HG03571 (cell line): ENCODE results near the gene AP2A2.

ENCODE experiments used
- ATAC-seq: cut with Tn5 transposase; IDR thresholded peaks from one replicate; pipeline ENCODE4 v1.9.1; 2021; ENCODE audit not compliant: unreplicated experiment

AP2A2 gene

DNA sequence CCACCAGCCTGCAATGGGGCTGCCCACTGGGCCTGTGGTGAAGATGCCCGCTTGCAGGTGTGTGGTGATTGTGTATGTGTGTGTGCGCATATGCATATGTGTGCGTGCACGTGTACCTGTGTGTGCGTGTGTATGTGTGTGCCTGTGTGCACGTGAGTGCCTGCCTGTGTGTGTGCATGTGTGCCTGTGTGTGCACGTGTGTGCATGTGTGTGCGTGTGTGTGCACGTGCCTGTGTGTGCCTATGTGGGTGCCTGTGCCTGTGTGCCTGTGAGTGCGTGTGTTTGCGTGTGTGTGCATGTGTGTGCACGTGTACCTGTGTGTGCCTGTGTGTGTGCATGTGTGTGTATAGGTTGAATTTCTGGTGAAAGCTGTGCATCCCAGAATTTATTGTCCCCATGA is 113.3 kb downstream of the AP2A2 start:
- no peak for ATAC-seq

DNA sequence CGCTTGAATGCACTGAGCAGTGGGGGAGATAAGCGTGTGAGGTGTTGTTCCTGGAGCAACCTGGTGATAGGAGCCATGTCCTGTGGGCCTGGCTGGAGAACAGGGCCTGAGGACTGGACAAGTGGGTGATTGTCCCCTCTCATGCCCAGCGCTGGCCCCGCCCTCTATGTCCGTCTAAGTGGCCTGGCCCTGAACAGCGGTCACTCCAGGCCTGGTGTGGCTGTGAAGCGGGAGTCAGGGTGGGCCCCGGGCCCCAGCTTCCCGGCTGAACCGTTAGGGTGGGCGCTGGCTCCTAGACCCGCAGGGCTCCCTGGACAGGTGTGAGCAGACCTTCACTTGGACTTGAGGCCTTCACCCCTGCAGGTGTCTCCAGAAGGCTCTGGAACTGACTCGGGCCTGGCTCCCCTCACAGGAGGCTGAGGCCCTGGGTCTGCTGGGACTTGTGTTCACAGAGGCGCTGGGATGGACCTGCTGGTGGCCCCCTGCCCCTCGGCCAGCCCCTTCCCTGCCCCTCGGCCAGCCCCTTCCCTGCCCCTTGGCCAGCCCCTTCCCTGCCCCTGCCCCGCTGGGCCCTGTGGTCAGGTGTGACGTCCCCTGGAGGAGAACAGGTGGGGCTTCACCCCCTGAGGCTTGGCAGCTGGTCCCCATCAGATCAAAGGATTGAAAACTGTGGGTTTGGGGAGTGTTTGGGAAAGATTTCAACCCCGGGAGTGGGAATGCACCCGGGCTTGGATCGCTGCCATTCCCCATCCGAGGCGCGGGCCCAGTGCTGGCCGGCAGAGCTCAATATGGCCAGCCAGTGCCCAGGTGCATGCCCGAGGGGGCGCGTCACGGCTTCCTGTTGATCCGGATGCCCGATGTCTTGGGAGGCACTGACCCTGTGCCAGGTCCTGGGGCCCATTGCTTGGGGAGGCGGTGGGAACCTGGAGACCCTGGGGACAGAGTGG is 114.1 kb downstream of the AP2A2 start:
- ATAC-seq = no peak

DNA sequence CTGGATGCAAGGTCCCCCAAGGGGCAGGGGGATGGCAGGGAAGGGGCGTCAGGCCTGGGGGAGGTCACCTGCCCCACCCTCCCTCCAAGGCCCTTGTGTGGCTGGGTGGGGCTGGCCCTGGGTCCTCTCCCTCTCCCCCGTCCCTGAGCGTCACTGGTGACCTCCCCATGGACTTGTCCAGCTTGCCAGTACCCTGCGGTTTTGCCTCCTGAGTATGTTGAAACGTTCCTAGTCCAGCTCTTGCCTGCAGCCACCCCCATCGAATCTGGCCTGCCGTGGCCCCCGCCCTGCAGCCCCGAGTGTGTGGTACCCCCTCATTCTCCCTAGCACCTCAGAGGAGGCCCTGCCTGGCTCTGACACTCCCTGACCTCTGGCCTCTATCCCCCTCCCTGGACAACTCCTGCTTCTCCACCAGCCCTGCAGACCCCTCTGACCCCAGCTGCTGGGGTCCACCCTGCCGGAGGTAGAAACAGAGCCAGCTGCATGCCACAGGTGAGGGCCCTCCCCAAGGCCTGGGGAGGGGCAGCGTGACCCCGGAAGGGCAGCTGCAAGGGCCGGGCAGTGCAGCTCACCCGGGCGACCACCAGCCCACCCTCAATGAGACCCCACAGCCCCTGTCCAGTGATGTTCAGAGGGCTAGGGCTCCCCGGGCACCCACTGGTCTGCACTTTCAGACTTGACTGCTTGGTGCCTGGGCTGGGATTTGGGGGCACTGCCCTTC is 114.9 kb downstream of the AP2A2 start:
- no peak for ATAC-seq

DNA sequence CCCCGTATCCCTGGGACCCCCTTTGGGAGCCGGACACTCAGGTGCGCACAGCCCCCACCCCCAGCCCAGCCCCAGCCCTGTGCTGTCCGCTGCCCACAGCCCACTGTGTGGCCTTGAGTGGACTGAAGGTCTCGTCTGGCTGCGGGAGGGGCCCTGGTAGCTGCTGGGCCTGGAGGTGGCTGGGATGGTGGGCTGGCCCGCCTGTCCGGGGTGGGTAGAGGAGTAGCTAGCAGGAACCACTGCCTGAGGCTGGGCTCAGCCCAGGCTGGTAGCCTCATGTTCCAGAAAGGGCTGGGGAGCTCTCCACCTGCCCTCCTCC is 115.4 kb downstream of the AP2A2 start:
- no peak for ATAC-seq

DNA sequence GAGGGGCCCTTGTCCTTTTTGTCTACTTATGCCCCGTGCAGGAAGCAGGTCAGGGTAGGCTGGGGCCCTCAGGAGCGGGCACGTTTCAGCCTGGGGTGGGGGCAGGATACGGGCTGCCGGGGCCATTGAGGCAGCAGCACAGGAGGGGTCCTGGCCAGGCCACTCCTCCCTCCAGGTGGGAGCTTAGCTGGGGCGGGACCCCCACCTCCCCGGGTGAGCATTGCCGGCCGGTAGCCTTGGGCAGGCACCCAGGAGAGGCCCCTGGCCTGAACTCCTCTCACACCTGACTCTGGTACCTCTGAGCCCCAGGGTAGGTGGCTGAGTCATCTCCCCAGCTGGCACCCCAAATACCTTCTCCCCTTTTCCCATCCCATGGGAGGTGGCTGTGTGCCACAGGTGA is 115.8 kb downstream of the AP2A2 start:
- no peak for ATAC-seq

DNA sequence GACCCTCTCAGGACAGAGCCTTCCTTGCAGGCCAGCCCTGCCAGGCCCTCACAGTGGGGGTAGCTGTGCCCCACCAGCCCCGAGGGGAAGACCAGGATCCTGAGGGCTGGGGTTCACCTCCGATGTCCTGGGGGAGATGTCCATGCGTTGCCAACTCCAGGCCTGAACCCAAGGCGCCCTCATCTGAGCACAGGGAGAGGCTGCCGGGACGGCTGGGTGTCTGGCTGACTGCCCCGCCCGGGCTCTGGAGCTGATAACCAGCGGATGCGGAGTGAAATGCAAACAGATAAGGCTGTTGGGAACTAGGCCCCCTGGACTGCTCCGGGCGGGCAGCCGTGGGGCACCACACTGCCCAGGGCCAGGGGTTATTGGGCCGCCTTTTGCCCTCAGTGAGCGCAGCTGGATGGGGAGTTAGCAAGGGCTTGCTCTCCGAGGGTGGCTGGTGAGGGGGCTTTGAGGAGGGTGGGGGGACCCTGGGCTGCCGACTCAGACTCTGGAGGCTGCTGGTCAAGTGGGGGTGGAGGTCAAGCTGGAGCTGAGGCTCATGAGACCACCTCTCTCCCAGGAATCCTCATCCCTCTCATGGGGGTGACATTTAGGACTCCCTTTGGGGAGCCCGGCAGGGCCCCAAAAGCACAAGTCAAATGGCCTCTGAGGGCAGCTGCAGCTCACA is 116.4 kb downstream of the AP2A2 start:
- no peak for ATAC-seq

DNA sequence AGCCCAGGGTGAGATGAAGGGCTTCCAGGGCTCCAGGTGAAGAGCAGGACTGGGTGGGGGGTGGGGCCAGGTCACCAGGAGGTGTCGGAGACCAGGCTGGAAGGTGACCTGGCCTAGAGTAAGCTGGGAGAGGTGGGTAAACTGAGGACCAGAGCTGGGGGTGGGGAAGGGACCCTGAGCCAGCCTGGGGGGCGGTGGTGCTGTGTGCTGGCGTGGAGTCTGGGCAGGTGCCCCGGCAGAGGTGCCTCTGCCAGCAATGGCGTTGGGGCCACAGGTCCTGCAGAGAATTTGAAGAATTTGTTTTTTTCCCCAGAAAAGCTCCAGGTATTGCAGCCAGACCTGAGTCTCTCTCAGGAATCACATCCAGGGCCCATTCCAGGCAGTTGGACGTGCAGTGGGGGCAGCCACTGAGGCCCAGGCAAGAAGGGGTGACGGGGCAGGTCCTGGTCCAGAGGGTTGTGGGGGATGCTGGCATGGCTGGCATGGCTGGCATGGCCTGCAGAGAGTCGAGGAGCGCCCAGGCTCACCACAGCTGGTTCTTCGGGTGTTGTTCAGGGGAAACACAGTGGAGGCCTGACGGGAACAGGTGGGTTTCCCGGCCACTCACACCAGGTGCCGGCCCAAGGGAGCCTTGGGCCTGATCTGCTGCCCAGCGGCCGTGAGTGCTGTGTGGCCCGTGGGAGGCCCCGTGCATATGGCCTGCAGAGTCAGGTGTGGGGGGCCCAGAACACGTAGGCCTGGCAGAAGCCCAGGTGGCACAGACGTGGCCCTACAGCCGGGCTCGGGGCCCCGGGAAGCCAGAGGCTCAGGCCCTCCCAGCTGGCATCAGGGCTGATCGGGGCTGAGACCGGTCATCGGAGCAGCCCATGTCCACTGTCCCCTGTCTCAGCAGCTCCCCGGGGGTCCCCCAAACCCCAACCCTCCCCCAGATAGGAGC is 117.2 kb downstream of the AP2A2 start:
- ATAC-seq = no peak

DNA sequence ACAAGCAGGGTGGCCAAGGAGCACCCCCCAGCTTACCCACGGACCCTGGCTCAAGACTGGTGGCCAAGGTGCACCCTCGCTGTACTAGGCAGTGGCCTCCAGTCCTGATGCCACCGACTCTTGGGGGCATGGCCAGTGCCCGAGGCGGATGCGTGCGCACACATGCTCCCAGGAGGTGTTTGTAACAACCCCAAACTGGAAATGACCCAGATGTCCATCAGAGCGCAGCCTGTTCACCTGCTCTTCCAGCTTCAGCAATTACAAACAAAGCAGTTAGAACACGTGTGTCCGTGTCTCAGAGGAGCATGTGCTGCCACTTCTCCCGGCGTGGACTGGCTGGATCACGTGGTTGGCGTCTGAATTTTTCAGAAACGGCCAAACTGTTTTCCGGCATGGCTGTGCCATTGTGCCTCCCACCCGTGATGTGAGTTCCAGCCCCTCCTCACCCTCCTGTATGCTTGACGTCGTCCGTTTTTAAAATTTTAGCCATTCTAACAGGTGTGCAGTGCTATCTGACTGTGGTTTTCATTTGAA is 118.0 kb downstream of the AP2A2 start:
- ATAC-seq = no peak

DNA sequence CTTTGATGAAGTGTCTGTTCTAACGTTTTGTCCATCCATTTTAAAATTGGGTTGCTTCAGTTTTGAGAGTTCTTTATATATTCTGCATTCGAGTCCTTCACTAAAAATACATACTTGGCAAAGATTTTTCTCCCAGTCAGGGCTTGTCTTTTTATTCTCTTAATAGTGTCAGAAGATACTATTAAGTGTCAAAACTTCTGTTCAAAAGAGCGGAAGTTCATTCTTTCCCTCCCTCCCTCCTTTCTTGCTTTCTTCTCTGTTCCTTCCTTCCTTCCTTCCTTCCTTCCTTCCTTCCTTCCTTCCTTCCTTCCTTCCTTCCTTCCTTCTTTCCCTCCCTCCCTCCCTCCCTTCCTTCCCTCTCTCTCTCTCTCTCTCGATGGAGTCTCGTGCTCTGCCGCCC is 118.5 kb downstream of the AP2A2 start:
- ATAC-seq = no peak

DNA sequence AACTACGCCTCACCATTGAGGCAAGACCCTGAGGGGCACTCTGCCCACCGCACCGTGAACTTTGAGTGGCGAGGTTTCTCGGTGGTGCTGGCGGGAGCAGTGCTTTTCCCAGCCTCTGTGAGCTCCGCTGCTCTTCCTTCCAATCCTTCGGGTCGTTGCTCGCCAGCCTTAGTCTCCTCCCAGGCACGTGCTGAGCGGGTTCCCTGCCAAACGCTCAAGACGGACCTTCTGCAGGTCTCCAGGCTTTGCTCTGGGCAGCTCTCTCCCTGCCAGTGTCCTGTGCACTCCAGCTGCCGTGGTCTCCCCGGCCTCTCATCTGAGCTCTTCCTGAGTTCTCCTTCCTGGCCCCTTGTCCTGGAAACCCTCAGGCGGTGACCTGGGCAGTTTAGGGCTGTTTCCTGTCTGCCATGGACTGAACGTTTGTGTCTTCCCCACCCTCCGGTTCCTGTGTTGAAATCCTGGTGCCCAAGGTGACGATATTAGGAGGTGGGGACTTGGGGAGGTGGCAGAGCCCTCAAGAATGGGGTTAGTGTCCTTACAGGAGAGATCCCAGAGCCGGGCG is 122.0 kb downstream of the AP2A2 start:
- no peak for ATAC-seq

DNA sequence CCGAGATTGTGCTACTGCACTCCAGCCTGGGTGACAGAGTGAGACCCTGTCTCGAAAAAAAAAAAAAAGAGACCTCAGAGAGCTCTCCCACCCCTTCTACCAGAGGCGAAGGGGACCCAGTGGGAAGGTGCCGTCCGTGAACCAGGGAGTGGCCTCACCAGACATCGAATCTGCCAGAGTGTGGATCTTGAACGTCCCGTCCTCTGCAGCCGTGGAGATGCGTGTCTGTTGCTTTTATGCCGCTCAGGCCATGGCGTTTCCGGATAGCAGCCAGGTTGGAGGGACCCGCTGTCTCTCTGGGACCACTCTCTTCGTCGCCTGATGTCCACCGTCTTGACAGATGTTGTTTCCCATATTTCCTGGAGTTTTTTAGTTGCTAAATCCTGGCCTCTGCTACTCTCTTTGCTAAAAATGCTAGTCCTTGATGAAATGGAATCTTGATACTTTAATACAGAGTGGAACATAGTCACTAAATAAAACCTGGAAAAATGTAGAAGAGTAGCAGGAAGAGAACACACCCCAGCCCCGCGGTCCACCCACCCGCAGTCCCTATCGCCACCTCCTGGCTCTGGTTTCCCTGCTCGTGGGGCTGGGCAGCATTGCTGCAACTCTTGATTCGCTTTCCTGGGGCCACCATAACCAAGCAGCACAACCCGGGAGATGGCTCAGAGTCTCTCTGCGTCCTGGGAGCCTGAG is 122.9 kb downstream of the AP2A2 start:
- no peak for ATAC-seq

DNA sequence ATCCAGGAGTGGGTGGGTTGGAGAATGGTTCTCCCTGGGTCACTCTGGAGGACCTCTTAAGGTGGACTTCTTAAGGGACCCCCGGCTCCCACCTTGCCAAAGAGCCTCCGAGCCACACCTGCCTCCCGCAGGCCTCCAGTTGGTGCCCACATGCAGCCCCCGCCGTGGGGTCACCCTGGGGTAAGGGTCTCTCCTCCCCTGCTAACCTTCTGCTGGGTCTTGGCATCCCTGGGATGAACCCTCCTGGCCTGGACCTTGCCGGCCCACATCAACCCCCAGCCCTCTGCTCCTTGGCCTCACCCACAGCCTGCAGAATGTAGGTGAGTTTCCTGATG is 123.4 kb downstream of the AP2A2 start:
- no peak for ATAC-seq

DNA sequence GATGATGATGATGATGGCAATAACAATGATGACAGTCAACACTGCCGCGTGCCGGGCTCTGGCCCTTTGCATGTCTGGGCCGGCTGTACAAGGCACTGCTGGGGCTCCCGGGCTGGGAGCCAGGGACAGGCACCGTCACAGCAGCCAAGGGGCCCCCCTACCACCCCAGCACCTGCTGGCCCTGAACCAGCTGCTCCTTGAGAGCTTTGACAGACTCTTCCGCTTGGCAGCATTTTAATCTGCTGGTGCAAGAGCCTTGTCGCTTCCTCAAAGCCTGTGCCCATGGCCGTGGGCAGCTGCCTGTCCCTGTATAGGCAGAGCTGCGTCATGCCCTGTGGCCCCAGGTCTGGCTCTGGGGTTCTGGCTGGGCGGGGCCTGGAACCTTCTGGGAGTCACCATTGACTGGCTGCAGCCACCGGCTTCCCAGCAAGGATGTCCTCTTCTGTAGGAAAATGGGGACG is 123.8 kb downstream of the AP2A2 start:
- no peak for ATAC-seq

DNA sequence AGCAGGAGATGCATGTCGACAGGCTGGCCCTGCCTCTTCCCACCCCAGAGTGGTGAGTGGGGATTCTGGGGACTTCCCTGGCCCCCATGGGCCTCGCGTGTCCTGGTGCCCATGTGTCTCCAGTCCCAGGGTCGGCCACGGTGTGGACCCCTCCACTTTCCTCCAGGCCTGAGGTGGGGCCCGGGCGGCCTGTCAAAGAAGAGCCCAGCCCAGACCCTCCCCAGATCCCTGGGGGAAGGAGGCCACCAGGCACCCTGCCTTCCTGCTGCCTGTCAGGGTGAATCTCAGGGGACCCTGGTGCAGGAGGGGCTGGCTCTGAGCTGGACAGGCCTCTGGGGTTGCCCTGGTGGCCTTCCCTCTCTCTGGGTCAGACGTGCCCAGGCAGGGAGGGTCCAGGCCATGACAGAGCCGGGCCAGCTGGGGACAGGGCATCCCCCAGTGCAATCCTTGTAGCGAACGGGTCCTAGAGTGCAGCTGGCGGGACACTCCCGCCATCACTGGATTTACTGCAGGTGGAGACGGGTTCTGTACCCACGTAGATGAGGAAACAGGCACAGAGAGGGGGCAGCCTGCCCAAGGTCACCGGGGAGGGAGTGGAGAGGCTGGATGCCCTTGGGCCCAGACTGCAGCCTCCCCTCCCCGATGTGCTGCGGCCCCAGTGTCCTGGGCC is 124.4 kb downstream of the AP2A2 start:
- no peak for ATAC-seq

DNA sequence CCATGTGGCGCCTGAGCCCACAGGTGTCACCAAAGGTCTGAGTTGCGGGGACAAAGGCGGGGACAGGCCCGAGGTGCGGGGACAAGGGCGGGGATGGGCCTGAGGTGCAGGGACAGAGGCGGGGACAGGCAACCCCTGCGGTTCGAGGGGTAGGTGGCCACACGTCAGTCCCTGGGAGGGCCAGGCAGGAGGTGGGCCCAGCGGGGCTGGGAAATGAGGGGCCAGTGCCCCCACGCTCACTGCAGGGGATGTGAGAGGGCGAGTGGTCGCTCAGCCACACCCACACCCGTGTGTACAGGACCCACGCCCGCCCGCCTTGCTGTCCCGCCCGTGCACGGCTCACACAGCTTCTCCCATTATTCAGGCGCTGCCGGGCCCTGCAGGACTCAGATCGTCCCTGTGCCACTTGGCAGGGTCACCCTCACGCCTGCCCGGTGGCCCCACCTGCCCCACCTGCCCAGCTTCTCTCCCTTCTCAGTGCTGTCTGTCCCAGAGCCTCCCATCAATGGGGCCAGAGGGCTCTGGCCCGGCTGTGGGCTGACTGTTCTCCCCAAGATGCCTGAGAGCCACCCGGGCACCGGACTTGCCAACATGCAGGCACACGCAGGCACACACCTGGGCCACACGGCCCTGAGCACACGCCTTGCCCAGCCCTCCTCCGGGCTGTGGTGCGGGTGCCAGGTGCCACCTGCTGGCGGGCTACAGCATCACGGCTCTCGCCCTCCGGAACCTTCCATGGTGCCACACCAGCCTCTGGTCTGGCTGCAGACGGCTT is 125.1 kb downstream of the AP2A2 start:
- peak; percentile 55 for ATAC-seq

DNA sequence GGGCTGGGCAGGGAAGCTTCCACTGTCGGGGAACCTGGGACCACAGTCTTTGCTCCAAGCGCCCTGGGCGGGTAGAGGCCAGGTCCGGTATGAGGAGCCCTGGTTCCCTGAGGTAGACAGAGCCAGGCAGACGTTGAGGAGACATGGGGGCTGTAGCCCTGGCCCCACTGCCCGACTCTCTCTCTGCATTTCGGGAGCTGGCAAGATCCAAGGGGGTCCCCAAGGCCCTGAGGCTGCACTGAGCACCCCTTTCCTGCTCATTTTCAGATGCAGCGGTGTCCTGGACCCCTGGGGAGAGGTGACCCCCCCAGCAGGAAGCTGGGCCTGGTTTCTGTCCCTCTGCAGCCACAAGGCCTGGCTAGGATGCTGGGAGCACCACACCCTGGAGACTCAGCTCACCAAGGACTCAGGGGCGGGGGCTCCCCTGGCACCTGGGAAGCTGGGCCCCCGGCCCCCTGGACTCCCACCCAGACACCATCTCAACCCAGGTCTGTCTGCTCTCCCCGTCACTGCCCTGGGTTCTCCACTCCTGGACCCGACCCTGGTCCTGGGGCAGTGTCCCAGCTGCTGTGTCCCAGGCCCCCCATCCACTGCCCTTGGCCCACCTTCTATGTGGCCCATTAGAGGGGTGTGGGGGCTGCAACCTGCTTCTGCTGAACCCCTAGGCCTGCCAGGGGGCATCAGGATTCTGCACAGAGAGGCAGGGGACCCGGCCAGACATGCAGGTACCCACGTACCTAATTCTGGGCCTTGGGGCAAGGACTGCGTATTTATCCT is 125.9 kb downstream of the AP2A2 start:
- ATAC-seq = no peak

DNA sequence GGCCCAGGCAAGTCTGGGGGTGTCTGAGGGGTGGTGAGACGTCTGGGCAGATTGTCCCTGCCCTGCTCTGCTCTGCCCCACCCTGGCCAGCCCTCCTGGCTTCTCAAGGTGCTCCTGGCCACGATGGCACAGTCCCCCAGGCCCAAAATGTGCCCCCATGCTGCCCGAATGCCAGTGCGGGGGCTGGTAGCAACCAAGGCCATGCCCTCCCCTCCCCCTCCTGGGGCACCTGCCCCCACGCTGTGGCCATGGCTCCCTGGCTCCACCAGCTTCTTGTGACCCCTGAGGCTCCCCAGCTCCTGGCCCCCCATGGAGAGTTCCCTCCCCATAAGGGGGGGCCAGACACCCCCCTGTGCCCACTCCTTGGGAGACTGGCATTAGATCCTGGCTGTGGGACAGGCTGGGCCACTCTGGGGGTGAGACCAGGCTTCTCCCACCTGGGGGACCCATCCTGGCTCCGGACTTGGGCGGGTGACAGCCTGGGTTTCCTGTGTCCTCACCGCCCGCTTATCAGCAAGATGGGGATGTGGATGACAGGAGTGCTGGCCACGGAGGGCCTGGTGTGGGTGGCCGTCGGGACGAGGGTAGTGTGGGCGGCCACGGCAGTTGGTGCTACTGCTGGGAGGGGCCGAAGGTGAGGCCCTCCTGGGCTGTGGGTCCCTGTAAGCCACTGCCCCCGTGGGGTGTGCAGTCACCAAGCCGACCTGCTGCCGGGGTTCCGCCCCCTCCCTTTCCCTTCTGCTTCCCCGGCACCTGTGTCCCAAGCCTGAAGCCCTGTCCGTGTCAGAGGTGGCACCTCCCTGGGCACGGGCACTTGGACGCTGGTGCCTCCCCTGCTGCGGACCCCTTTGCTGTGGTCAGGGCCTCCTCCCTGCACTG is 126.7 kb downstream of the AP2A2 start:
- no peak for ATAC-seq
